ENCODE data around the gene PPHLN1. TPM values are rescaled to one million over a fixed set of nuclear protein-coding genes. Genes with fewer than 3 reads are reported as not detected.

PPHLN1 gene
- total and polyA plus RNA-seq, 2 of the 8 experiments (the other 6 are each of a cell fraction or from before 2014, with no cell fraction given) = 34.3 to 71.6 TPM

DNA sequence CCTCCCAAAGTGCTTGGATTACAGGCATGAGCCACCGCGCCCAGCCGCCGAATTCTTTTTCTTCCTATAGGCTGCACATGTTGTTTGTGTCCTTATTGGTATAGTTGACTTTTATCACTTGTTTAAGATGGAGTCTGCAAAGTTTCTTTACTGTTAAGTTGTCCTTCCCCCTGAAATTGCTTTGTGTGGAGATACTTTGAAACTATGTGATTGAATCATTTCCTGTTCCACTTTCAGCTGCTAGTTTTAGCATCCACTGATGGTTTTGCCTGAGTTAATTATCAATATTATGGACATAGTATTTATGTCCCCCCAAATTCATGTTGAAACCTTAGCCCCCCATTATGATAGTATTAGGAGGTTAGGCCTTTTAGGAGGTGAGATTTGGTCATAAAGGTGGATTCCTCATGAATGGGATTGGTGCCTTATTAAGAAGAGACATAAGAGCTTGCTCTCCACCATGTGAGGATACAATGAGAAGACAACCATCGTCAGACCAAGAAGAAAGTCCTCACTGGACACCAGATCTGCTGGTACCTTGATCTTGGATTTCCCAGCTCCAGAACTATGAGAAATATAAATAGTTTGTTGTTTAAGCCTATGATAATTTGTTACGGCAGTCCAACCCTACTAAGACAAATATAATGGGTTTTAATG lies 34.9 kb downstream of the PPHLN1 start (continued):
- TF ChIP-seq, protein P1, sequence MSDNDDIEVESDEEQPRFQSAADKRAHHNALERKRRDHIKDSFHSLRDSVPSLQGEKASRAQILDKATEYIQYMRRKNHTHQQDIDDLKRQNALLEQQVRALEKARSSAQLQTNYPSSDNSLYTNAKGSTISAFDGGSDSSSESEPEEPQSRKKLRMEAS (IDR thresholded peaks at IDR 0.05) = no peak

Data from H1 (cell line).